Endothelial cell of umbilical vein (primary cell): ENCODE measurements around the gene SPAG5. TPM values are rescaled to one million over a fixed set of nuclear protein-coding genes. Genes with fewer than 3 reads are reported as not detected.

Experiments
- BruUV-seq: library from RNA; stranded (reverse); fragments of 400-500 nt; replicated peaks from 2 replicates; lab custom pipeline; 2021; lab: Mats Ljungman, UMichigan
- CTCF ChIA-PET: fragments of 300-600, 350-600 bp; sonication (Branson Sonifier 250); formaldehyde crosslinking; loops from one replicate; lab custom pipeline; 2021; ENCODE audit warnings: antibody characterized with exemption, inconsistent platforms; lab: Charles Lee
- POLR2A ChIA-PET: fragments of 300-600, 350-600 bp; sonication (Branson Sonifier 250); formaldehyde crosslinking; loops from one replicate; lab custom pipeline; 2021; ENCODE audit warnings: antibody characterized with exemption, inconsistent platforms; lab: Charles Lee
- DNase-seq: peaks from one replicate; pipeline ENCODE4 v3.0.0-alpha.2; 2011; ENCODE audit warnings: low read depth, low spot score
- FAIRE-seq: peaks from 2 replicates; lab custom pipeline; 2011; peaks lifted over from hg19 to GRCh38; lab: Jason Lieb, UNC
- H2AFZ ChIP-seq: 2 replicates; pipeline ENCODE4 v1.6.0; 2012; ENCODE audit warnings: low read depth, low read length, control low read depth, inconsistent platforms
- H3K27ac ChIP-seq: 2 replicates; pipeline ENCODE4 v1.5.1; 2011; ENCODE audit warnings: low read depth, mild to moderate bottlenecking, control low read depth, low read length, moderate library complexity; ENCODE audit not compliant: insufficient read depth
- H3K27me3 ChIP-seq, 2 experiments: 2 replicates each; pipeline versions ENCODE4 v1.6.0 to v1.6.1; 2011; ENCODE audit warnings: low read length in 2 of 2, mixed read lengths in 1 of 2; ENCODE audit not compliant: control insufficient read depth in 2 of 2, insufficient read depth in 2 of 2
- H3K36me3 ChIP-seq, 2 experiments: 2 replicates in 1 of 2; 3 replicates in 1 of 2; pipeline ENCODE4 v1.5.1; 2011; ENCODE audit warnings: low read length in 2 of 2, mild to moderate bottlenecking in 1 of 2, moderate library complexity in 1 of 2; ENCODE audit not compliant: control insufficient read depth in 2 of 2, insufficient read depth in 2 of 2; ENCODE audit errors: extremely low read depth in 1 of 2
- H3K4me1 ChIP-seq: 3 replicates; pipeline ENCODE4 v1.5.1; 2011; ENCODE audit warnings: mild to moderate bottlenecking, low read length; ENCODE audit not compliant: control insufficient read depth, insufficient read depth; ENCODE audit errors: extremely low read depth
- H3K4me2 ChIP-seq: 2 replicates; pipeline ENCODE4 v1.6.1; 2011; ENCODE audit warnings: low read length, control low read depth, mixed read lengths; ENCODE audit not compliant: insufficient read depth
- H3K4me3 ChIP-seq, 3 experiments: fragments of 200-600 bp in 1 of 3; sonication (generic), shearing (Covaris generic) in 1 of 3; replicated peaks in 1 of 3; 2 replicates each; pipeline ENCODE4 v1.5.1; 2011 to 2016; ENCODE audit warnings: control low read depth in 3 of 3, low read length in 3 of 3, mild to moderate bottlenecking in 2 of 3, inconsistent platforms in 1 of 3, low read depth in 1 of 3, moderate library complexity in 1 of 3; ENCODE audit not compliant: insufficient read depth in 1 of 3
- H3K79me2 ChIP-seq: 2 replicates; pipeline ENCODE4 v1.6.0; 2012; ENCODE audit warnings: low read length, inconsistent platforms; ENCODE audit not compliant: control insufficient read depth, insufficient read depth
- H3K9ac ChIP-seq: replicated peaks from 2 replicates; pipeline ENCODE3; 2011; ENCODE audit warnings: low read length, control low read depth; ENCODE audit not compliant: insufficient read depth; ENCODE audit errors: extremely low read depth
- H3K9me1 ChIP-seq: replicated peaks from 3 replicates; pipeline ENCODE4 v1.6.0; 2011; ENCODE audit warnings: mild to moderate bottlenecking, low read length; ENCODE audit not compliant: control insufficient read depth, insufficient read depth; ENCODE audit errors: extremely low read depth
- H3K9me3 ChIP-seq: replicated peaks from 2 replicates; pipeline ENCODE4 v1.5.1; 2012; ENCODE audit warnings: low read length, inconsistent platforms; ENCODE audit not compliant: control insufficient read depth, insufficient read depth
- H4K20me1 ChIP-seq: replicated peaks from 2 replicates; pipeline ENCODE3; 2011; ENCODE audit warnings: mild to moderate bottlenecking, low read length; ENCODE audit not compliant: control insufficient read depth, insufficient read depth; ENCODE audit errors: extremely low read depth
- CTCF ChIP-seq, 2 donors: IDR thresholded peaks; 1 replicate in 1 of 2; 2 replicates in 1 of 2; pipeline ENCODE4 v1.5.1; 2011; ENCODE audit warnings: low read length in 2 of 2, mild to moderate bottlenecking in 2 of 2, moderate library complexity in 2 of 2, control low read depth in 1 of 2, inconsistent platforms in 1 of 2, low read depth in 1 of 2; ENCODE audit not compliant: insufficient read depth in 1 of 2; ENCODE audit errors: extremely low read depth in 1 of 2
- EZH2 ChIP-seq: IDR thresholded peaks from 2 replicates; pipeline ENCODE4 v1.6.1; 2012; ENCODE audit warnings: borderline replicate concordance, low read depth, mild to moderate bottlenecking, moderate library complexity, low read length, inconsistent platforms; ENCODE audit not compliant: severe bottlenecking
- FOS ChIP-seq: IDR thresholded peaks from 2 replicates; pipeline ENCODE4 v1.6.1; 2011; ENCODE audit warnings: mild to moderate bottlenecking, low read length, moderate library complexity, borderline replicate concordance; ENCODE audit not compliant: insufficient read depth
- GATA2 ChIP-seq: IDR thresholded peaks from 2 replicates; pipeline ENCODE4 v1.7.0; 2011; ENCODE audit warnings: low read depth, mild to moderate bottlenecking, moderate library complexity, mixed read lengths, low read length; ENCODE audit not compliant: insufficient read length, insufficient read depth
- JUN ChIP-seq: IDR thresholded peaks from 2 replicates; pipeline ENCODE4 v1.6.1; 2011; ENCODE audit warnings: borderline replicate concordance, low read depth; ENCODE audit not compliant: insufficient read length, insufficient read depth
- MYC ChIP-seq: IDR thresholded peaks from one replicate; pipeline ENCODE4 v1.6.1; 2011; ENCODE audit warnings: mild to moderate bottlenecking, low read depth, low read length
- POLR2A ChIP-seq: IDR thresholded peaks from 2 replicates; pipeline ENCODE4 v1.6.1; 2012; ENCODE audit warnings: low read depth, mild to moderate bottlenecking, control low read depth, low read length
- POLR2AphosphoS5 ChIP-seq: IDR thresholded peaks from 2 replicates; pipeline ENCODE4 v1.6.1; 2012; ENCODE audit warnings: low read depth, mild to moderate bottlenecking, control low read depth, low read length, moderate library complexity; ENCODE audit not compliant: insufficient read depth
- dilution Hi-C: fragments of 300-500 bp; cut with MboI; formaldehyde crosslinking; loops from one replicate; pipeline ENCODE4 v1.15.0; 2019; ENCODE audit warnings: low sequenced_read_pairs; ENCODE audit not compliant: extremely low pct_ligation_motif_present
- intact Hi-C: fragments of 100-400 bp; cut with micrococcal nuclease; formaldehyde crosslinking; loops from one replicate; pipeline ENCODE4 v1.10.0; 2022
- polyA plus RNA-seq, 4 experiments: library from polyadenylated mRNA; depleted of rRNA in 3 of 4; stranded (reverse) in 3 of 4; unstranded in 1 of 4; fragments of >200 nt; gene quantifications; 2 replicates each; pipeline versions ENCODE4 v1.2.1 to v1.2.3, GENCODE V29; 2011 to 2012; ENCODE audit warnings: missing spikeins in 1 of 4
- total RNA-seq: library from RNA; stranded (reverse); gene quantifications from 2 replicates; pipeline ENCODE4 v1.2.3, GENCODE V29; 2021
- TF ChIP-seq, protein P1 (sequence below): IDR thresholded peaks from 2 replicates; pipeline ENCODE4 v1.6.1; 2011; ENCODE audit not compliant: insufficient read depth, insufficient read length

SPAG5 gene
- total and polyA plus RNA-seq, 2 donors (not counting 3 experiments of a cell fraction or from before 2014, with no cell fraction given): 31.7 to 85.4 TPM

GRCh38 chr17:28575126-28575795, 23.6 kb downstream of the SPAG5 start:
- dilution Hi-C loops (no loop called here), intact Hi-C loops (no loop called here)
- FAIRE-seq (no peak), DNase-seq (no peak)
- H3K27ac ChIP-seq: no peak overlapping the region
- peaks cover 5 to 6% of the 10 kb centered on the region in 2 experiments for H3K36me3 ChIP-seq
- POLR2A ChIA-PET: interaction anchor here (0.5 kb wide), 1 partner anchor 292 kb away, joined by 5 read pairs; no protein-coding TSS in a partner anchor
- peaks cover 6% of the 10 kb centered on the region for H3K79me2 ChIP-seq
- H3K9me3 ChIP-seq: no peaks in the 10 kb centered on the region
- H3K27me3 ChIP-seq: no peaks in the 10 kb centered on the region
- no peaks in the 10 kb centered on the region for H4K20me1 ChIP-seq
- CTCF ChIA-PET: no interaction called here
- H3K9me1 ChIP-seq: no peaks in the 10 kb centered on the region
- H3K4me1 ChIP-seq: peaks cover 10% of the 10 kb centered on the region
- H2AFZ ChIP-seq: no peak overlapping the region
- H3K4me2 ChIP-seq: no peak overlapping the region
- H3K9ac ChIP-seq: no peak overlapping the region
- H3K4me3 ChIP-seq: no peak overlapping the region
- TF ChIP-seq MYC: no peak
- TF ChIP-seq POLR2A: no peak
- TF ChIP-seq FOS: no peak
- TF ChIP-seq, protein P1, sequence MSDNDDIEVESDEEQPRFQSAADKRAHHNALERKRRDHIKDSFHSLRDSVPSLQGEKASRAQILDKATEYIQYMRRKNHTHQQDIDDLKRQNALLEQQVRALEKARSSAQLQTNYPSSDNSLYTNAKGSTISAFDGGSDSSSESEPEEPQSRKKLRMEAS: no peak
- TF ChIP-seq CTCF (IDR thresholded peaks at IDR 0.05; ENCODE audit: extremely low read depth in 1 of 2, insufficient read depth in 1 of 2, low read depth in 1 of 2, low read length in 2 of 2): no peak
- TF ChIP-seq JUN: no peak
- TF ChIP-seq GATA2: no peak
- TF ChIP-seq POLR2AphosphoS5: no peak
- no peak for TF ChIP-seq EZH2
- BruUV-seq: no TSS peak
